ENCODE data around the gene RAB18. TPM values are rescaled to one million over a fixed set of nuclear protein-coding genes. Genes with fewer than 3 reads are reported as not detected.

The RAB18 gene
- total and polyA plus RNA-seq, 2 of the 8 experiments (the other 6 are each of a cell fraction or from before 2014, with no cell fraction given) = 14.7 to 69.7 TPM

GRCh38 chr10:27506280-27506679 is 2.2 kb downstream of the RAB18 start:
- H3K4me2 ChIP-seq (ENCODE audit: insufficient read depth in 1 of 2, low read depth in 2 of 2, low read length in 2 of 2) = no peak overlapping the region
- POLR2A ChIA-PET (ENCODE audit: partially characterized antibody) = interaction anchor here (0.6 to 1.3 kb wide), 2 partner anchors 237 to 716 kb away, joined by 3 to 5 read pairs; no protein-coding TSS in a partner anchor
- H3K14ac ChIP-seq (ENCODE audit: insufficient read length) = no peak overlapping the region
- H3K79me2 ChIP-seq (ENCODE audit: control insufficient read depth in 1 of 2, insufficient read depth in 2 of 2, low read length in 2 of 2) = peaks cover 5 to 48% of the 10 kb centered on the region in 2 experiments; a peak in 3 of 4 replicates
- H2AFZ ChIP-seq (ENCODE audit: low read length) = no peak overlapping the region
- H3K9me3 ChIP-seq (ENCODE audit: insufficient read depth in 2 of 2, low read depth in 1 of 2, low read length in 1 of 2) = no peaks in the 10 kb centered on the region
- H3K4me3 ChIP-seq (ENCODE audit: extremely low read depth in 1 of 4, insufficient read depth in 2 of 4, low read depth in 3 of 4, low read length in 4 of 4) = no peak overlapping the region
- H3K4me1 ChIP-seq (replicated peaks in 1 of 4; ENCODE audit: control insufficient read depth in 3 of 4, insufficient read depth in 4 of 4, low read length in 3 of 4) = no peaks in the 10 kb centered on the region
- CTCF ChIA-PET (ENCODE audit: partially characterized antibody) = no interaction called here
- H3K27me3 ChIP-seq (replicated peaks in 1 of 4; ENCODE audit: control insufficient read depth in 3 of 4, extremely low read depth in 1 of 4, insufficient read depth in 3 of 4, low read length in 3 of 4) = no peaks in the 10 kb centered on the region
- H3K4ac ChIP-seq (replicated peaks; ENCODE audit: insufficient read length, low read depth, low read length) = no peak overlapping the region
- H3K79me1 ChIP-seq (ENCODE audit: low read depth, low read length) = no peaks in the 10 kb centered on the region
- FAIRE-seq (no peak), DNase-seq (ENCODE audit: low read depth in 1 of 2, low spot score in 2 of 2) (no peak)
- no peak overlapping the region for H2BK5ac ChIP-seq (ENCODE audit: low read depth, low read length)
- no peak overlapping the region for H3K56ac ChIP-seq (replicated peaks; ENCODE audit: insufficient read length, low read depth, low read length)
- no peak overlapping the region for H4K91ac ChIP-seq (replicated peaks; ENCODE audit: insufficient read length, low read length)
- no peak overlapping the region for H4K8ac ChIP-seq (ENCODE audit: extremely low read depth, insufficient read depth, low read length)
- no peak overlapping the region for H3K18ac ChIP-seq (ENCODE audit: extremely low read depth, low read length)
- H2BK20ac ChIP-seq (ENCODE audit: low read length) = no peak overlapping the region
- no peak overlapping the region for H2BK12ac ChIP-seq (ENCODE audit: low read depth, low read length)
- no peak overlapping the region for H3K9ac ChIP-seq (replicated peaks in 1 of 4; ENCODE audit: extremely low read depth in 1 of 4, low read depth in 3 of 4, low read length in 3 of 4)
- 86% methylated on average over 4 of the region's 4 CpGs; no CpG with 5 or more reads in 1 of the 2 experiments for WGBS, 2 experiments (ENCODE audit: extremely low coverage in 1 of 2, insufficient coverage in 1 of 2, insufficient read length in 1 of 2, insufficient replicate concordance in 2 of 2, low coverage in 1 of 2, low lambda C conversion rate in 2 of 2, missing lambda C conversion rate in 1 of 2)
- H2BK15ac ChIP-seq (ENCODE audit: low read length) = no peak overlapping the region
- H4K20me1 ChIP-seq (replicated peaks in 1 of 2; ENCODE audit: control insufficient read depth in 1 of 2, insufficient read depth in 2 of 2, low read length in 2 of 2) = no peaks in the 10 kb centered on the region
- no peak overlapping the region for H4K5ac ChIP-seq (ENCODE audit: insufficient read length, low read depth, low read length)
- no peak overlapping the region for H2AK5ac ChIP-seq (ENCODE audit: low read depth, low read length)
- no peak overlapping the region for H3K23ac ChIP-seq (ENCODE audit: insufficient read length)
- TF ChIP-seq CHD2 (IDR thresholded peaks at IDR 0.05; ENCODE audit: low read length) (no peak), CREB1 (IDR thresholded peaks at IDR 0.05) (no peak), POU5F1 (IDR thresholded peaks at IDR 0.05; ENCODE audit: low read depth, low read length) (no peak), EZH2 (IDR thresholded peaks at IDR 0.05; ENCODE audit: low read depth, low read length, severe bottlenecking) (no peak), TAF1 (IDR thresholded peaks at IDR 0.05; ENCODE audit: low read depth, low read length) (no peak), RBBP5 (IDR thresholded peaks at IDR 0.05; ENCODE audit: borderline replicate concordance, low read depth, low read length) (no peak), KDM5A (IDR thresholded peaks at IDR 0.05; ENCODE audit: low read length) (no peak), ZNF274 (IDR thresholded peaks at IDR 0.05; ENCODE audit: borderline replicate concordance, extremely low read depth, low read length) (no peak), SIRT6 (IDR thresholded peaks at IDR 0.05; ENCODE audit: low read length) (no peak), PHF8 (conservative IDR thresholded peaks at IDR 0.05; ENCODE audit: low read depth, low read length) (no peak)
- TF ChIP-seq, protein P1, sequence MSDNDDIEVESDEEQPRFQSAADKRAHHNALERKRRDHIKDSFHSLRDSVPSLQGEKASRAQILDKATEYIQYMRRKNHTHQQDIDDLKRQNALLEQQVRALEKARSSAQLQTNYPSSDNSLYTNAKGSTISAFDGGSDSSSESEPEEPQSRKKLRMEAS (IDR thresholded peaks at IDR 0.05) = no peak
- H3K23me2 ChIP-seq (ENCODE audit: low read depth, low read length) = no peaks in the 10 kb centered on the region
- no peak overlapping the region for H2BK120ac ChIP-seq (replicated peaks; ENCODE audit: low read depth, low read length)
- no peak overlapping the region for H3K27ac ChIP-seq (ENCODE audit: low read depth, low read length)
- peaks cover 0 to 2% (median 0%) of the 10 kb centered on the region in 4 experiments; a peak in 1 of 8 replicates for H3K36me3 ChIP-seq (ENCODE audit: control insufficient read depth in 2 of 4, insufficient read depth in 4 of 4, low read length in 3 of 4)
